Smooth muscle cell (in vitro differentiated cells): ENCODE measurements around the gene CDK11B. TPM values are rescaled to one million over a fixed set of nuclear protein-coding genes. Genes with fewer than 3 reads are reported as not detected.

Experiments used
- DNase-seq: peaks from one replicate; lab custom pipeline; 2025; ENCODE audit not compliant: unreplicated experiment; lab: John Stamatoyannopoulos, UW
- H2AFZ ChIP-seq: fragments of 200-600 bp; sonication (generic); 2 replicates; pipeline ENCODE4 v1.6.0; 2016; ENCODE audit warnings: antibody characterized with exemption, low read depth, mild to moderate bottlenecking
- H3F3A ChIP-seq: fragments of 200-600 bp; sonication (generic); 2 replicates; pipeline ENCODE4 v1.6.0; 2017; ENCODE audit warnings: antibody characterized with exemption, low read depth
- H3K27ac ChIP-seq: fragments of 200-600 bp; sonication (generic); 2 replicates; pipeline ENCODE4 v1.5.1; 2016; ENCODE audit warnings: low read depth, mild to moderate bottlenecking
- H3K27me3 ChIP-seq: fragments of 200-600 bp; sonication (generic); 2 replicates; pipeline ENCODE4 v1.6.1; 2016; ENCODE audit warnings: low read depth, mild to moderate bottlenecking
- H3K36me3 ChIP-seq: fragments of 200-600 bp; sonication (generic); 2 replicates; pipeline ENCODE4 v1.5.1; 2016; ENCODE audit warnings: low read depth
- H3K4me1 ChIP-seq: fragments of 200-600 bp; sonication (generic); 2 replicates; pipeline ENCODE4 v1.5.1; 2016; ENCODE audit warnings: low read depth
- H3K4me2 ChIP-seq: fragments of 200-600 bp; sonication (generic); 2 replicates; pipeline ENCODE4 v1.6.0; 2016; ENCODE audit warnings: mild to moderate bottlenecking
- H3K4me3 ChIP-seq: fragments of 200-600 bp; sonication (generic); 2 replicates; pipeline ENCODE4 v1.5.1; 2016; ENCODE audit warnings: mild to moderate bottlenecking
- H3K79me2 ChIP-seq: fragments of 200-600 bp; sonication (generic); 2 replicates; pipeline ENCODE4 v1.6.0; 2016; ENCODE audit warnings: low read depth, mild to moderate bottlenecking
- H3K9ac ChIP-seq: fragments of 200-600 bp; sonication (generic); 2 replicates; pipeline ENCODE4 v1.6.0; 2016; ENCODE audit warnings: low read depth
- H3K9me3 ChIP-seq: fragments of 200-600 bp; sonication (generic); replicated peaks from 2 replicates; pipeline ENCODE4 v1.5.1; 2016; ENCODE audit warnings: low read depth
- H4K20me1 ChIP-seq: fragments of 200-600 bp; sonication (generic); 2 replicates; pipeline ENCODE4 v1.6.0; 2016; ENCODE audit warnings: low read depth
- WGBS: methylation state at CpG from one replicate; pipeline ENCODE4 v1.1.7; 2016; ENCODE audit warnings: low lambda C conversion rate; 5-methylcytosine and 5-hydroxymethylcytosine counted together
- polyA plus RNA-seq: library from polyadenylated mRNA; unstranded; fragments of >200 nt; fragmentation: Nextera tagmentation; extraction: Ambion mirVana; gene quantifications from 2 replicates; pipeline ENCODE4 v1.2.1, GENCODE V29; 2016
- total RNA-seq: library from RNA; depleted of rRNA; stranded (reverse); fragments of >200 nt; gene quantifications from 2 replicates; pipeline ENCODE4 v1.2.3, GENCODE V29; 2014
- TF ChIP-seq, protein P1 (sequence below): fragments of 200-600 bp; sonication (generic); IDR thresholded peaks from 2 replicates; pipeline ENCODE4 v1.5.1; 2017; ENCODE audit warnings: borderline replicate concordance, mild to moderate bottlenecking, antibody characterized with exemption; ENCODE audit not compliant: insufficient read depth, poor library complexity, severe bottlenecking

The CDK11B gene
- total and polyA plus RNA-seq, 2 experiments from 2014 or later = 13.7 to 15.6 TPM

DNA sequence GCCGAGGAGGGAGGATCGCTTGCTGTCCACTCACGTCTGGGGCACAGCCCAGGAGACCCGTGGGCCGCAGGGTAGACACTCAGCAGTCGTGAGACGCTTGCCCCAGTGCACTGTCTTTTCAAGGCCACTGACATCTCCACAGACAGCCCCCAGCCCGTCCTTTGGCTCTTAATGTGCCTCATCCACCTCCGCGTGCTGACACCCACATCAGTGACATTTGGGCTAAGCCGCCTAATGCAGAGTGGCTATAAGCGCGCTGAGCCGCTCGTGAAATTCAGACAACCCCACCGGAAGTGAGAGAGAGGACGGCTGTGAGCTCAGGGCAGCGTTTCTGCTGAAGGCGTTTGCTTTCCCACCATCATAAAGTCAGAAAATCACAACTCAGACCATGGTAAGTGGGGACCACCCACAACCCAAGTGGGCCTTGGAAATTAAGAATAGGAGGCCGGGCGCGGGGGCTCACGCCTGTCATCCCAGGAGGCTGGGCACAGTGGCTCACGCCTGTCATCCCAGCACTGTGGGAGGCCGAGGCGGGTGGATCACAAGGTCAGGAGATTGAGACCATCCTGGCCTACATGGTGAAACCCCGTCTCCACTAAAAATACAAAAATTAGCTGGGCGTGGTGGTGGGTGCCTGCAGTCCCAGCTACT is 25.4 kb upstream of the CDK11B start:
- no peak overlapping the region for H3K9ac ChIP-seq
- TF ChIP-seq, protein P1, sequence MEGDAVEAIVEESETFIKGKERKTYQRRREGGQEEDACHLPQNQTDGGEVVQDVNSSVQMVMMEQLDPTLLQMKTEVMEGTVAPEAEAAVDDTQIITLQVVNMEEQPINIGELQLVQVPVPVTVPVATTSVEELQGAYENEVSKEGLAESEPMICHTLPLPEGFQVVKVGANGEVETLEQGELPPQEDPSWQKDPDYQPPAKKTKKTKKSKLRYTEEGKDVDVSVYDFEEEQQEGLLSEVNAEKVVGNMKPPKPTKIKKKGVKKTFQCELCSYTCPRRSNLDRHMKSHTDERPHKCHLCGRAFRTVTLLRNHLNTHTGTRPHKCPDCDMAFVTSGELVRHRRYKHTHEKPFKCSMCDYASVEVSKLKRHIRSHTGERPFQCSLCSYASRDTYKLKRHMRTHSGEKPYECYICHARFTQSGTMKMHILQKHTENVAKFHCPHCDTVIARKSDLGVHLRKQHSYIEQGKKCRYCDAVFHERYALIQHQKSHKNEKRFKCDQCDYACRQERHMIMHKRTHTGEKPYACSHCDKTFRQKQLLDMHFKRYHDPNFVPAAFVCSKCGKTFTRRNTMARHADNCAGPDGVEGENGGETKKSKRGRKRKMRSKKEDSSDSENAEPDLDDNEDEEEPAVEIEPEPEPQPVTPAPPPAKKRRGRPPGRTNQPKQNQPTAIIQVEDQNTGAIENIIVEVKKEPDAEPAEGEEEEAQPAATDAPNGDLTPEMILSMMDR = no peak
- peaks cover 86% of the 10 kb centered on the region for H3K79me2 ChIP-seq
- H3K9me3 ChIP-seq = no peaks in the 10 kb centered on the region
- H3K27ac ChIP-seq = no peak overlapping the region
- no peak overlapping the region for H3K4me3 ChIP-seq
- no peak overlapping the region for H2AFZ ChIP-seq
- H3K27me3 ChIP-seq = no peaks in the 10 kb centered on the region
- H3K4me1 ChIP-seq = no peaks in the 10 kb centered on the region
- DNase-seq = no peak
- peaks cover 3% of the 10 kb centered on the region for H3F3A ChIP-seq
- no peaks in the 10 kb centered on the region for H3K36me3 ChIP-seq
- WGBS = 92% methylated on average over 28 of the region's 28 CpGs
- H3K4me2 ChIP-seq = no peak overlapping the region
- peaks cover 88% of the 10 kb centered on the region for H4K20me1 ChIP-seq

DNA sequence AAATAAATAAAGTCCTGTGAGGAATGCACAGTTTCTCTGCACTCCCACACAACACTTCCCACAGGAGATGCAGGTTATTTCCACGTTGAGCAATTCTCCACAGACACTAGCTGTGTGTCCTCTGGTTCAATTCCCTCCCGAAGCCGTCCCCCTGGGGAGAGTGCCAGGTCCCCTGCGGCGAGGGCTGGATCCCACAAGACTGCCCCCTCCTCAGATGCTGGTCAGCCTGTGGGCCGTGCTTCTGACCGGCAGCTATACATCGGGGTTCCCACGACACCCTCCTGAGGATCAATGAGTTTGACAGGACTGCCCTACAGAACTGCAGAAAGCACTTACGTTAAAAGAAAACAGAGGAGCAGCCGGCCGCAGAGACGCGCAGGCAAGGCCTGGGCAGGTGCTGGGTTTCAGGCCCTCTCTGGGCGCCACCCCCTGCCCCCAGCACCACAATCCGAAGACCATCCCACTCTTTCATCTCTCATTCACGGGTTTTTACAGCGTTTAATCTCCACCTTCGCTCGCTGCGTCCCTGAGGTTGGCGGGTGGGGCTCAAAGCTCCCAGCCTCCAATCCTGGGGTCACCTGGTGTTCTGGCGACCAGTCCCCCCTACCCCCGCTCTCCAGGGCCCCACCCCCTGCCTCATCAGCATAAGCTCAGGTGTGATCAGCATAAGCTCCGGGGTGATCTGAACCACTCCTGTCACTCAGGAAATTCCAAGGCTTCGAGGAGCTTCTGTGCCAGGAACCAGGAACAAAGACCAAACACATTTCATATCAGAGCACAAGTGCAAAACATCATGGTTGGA is 24.5 kb upstream of the CDK11B start:
- Histone ChIP-seq H2AFZ (no peak overlapping the region), H3K27ac (no peak overlapping the region), H3K4me1 (no peaks in the 10 kb centered on the region), H3K36me3 (no peaks in the 10 kb centered on the region), H3F3A (peaks cover 3% of the 10 kb centered on the region), H3K4me3 (no peak overlapping the region), H4K20me1 (peaks cover 92% of the 10 kb centered on the region), H3K9ac (no peak overlapping the region), H3K4me2 (no peak overlapping the region), H3K9me3 (no peaks in the 10 kb centered on the region), H3K27me3 (no peaks in the 10 kb centered on the region), H3K79me2 (peaks cover 90% of the 10 kb centered on the region)
- no peak for DNase-seq
- WGBS = 84% methylated on average over 26 of the region's 26 CpGs
- TF ChIP-seq, protein P1 = no peak

- Histone ChIP-seq H2AFZ (no peak overlapping the region), H3K4me2 (no peak overlapping the region), H4K20me1 (peaks cover 79% of the 10 kb centered on the region), H3K36me3 (no peaks in the 10 kb centered on the region), H3K27me3 (no peaks in the 10 kb centered on the region), H3K27ac (no peak overlapping the region), H3K4me3 (no peak overlapping the region), H3K9me3 (no peaks in the 10 kb centered on the region), H3K9ac (no peak overlapping the region), H3K4me1 (no peaks in the 10 kb centered on the region), H3F3A (peaks cover 1% of the 10 kb centered on the region), H3K79me2 (peaks cover 78% of the 10 kb centered on the region)
- WGBS = 86% methylated on average over 11 of the region's 11 CpGs
- TF ChIP-seq, protein P1 = no peak
- DNase-seq = no peak
These were observed 22.1 kb upstream of the CDK11B start for GRCh38 chr1:1680912-1681273.
